ENCODE data around the gene HDAC9. TPM values are rescaled to one million over a fixed set of nuclear protein-coding genes. Genes with fewer than 3 reads are reported as not detected.

Gene HDAC9
- total RNA-seq, 1 donor from 2014 or later: 28.6 TPM

DNA sequence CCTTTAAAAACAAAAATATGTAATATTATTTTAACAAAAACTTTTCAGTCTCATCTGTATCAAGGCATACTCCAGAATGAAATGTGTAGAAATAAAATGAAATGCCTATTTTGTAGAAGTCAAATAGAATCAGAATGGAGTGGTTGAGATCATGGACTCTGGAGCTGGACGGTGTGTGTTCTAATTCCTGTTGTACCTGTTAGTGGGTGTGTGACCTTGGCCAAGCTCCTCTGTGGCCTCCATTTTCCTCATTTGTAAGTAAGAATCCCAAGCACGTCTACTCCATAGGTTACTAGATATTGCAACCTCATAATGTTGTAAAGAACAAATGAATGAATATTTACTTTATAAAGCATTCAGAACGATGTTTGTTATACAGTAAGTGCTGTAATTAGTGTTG is 74.9 kb downstream of the HDAC9 start:
- Histone ChIP-seq H3K4me2 (no peak overlapping the region), H3K4me1 (no peaks in the 10 kb centered on the region), H3F3A (ENCODE audit: low read depth) (no peaks in the 10 kb centered on the region), H3K27me3 (no peaks in the 10 kb centered on the region), H2AFZ (replicated peaks) (no peak overlapping the region), H3K9ac (no peak overlapping the region), H3K79me2 (ENCODE audit: low read depth) (no peaks in the 10 kb centered on the region), H3K27ac (no peak overlapping the region), H3K36me3 (no peaks in the 10 kb centered on the region), H3K4me3 (no peak overlapping the region), H3K9me3 (ENCODE audit: low read depth) (no peaks in the 10 kb centered on the region), H4K20me1 (ENCODE audit: low read depth) (no peaks in the 10 kb centered on the region)
- Mint-ChIP-seq H3K27me3 (ENCODE audit: insufficient read depth, low read depth) (no peaks in the 10 kb centered on the region), H3K4me1 (no peaks in the 10 kb centered on the region), H3K36me3 (no peaks in the 10 kb centered on the region), H3K4me3 (no peak overlapping the region), H3K27ac (no peak overlapping the region), H3K9me3 (no peaks in the 10 kb centered on the region)
- TF ChIP-seq, protein P1, sequence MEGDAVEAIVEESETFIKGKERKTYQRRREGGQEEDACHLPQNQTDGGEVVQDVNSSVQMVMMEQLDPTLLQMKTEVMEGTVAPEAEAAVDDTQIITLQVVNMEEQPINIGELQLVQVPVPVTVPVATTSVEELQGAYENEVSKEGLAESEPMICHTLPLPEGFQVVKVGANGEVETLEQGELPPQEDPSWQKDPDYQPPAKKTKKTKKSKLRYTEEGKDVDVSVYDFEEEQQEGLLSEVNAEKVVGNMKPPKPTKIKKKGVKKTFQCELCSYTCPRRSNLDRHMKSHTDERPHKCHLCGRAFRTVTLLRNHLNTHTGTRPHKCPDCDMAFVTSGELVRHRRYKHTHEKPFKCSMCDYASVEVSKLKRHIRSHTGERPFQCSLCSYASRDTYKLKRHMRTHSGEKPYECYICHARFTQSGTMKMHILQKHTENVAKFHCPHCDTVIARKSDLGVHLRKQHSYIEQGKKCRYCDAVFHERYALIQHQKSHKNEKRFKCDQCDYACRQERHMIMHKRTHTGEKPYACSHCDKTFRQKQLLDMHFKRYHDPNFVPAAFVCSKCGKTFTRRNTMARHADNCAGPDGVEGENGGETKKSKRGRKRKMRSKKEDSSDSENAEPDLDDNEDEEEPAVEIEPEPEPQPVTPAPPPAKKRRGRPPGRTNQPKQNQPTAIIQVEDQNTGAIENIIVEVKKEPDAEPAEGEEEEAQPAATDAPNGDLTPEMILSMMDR (IDR thresholded peaks at IDR 0.05): no peak
- TF ChIP-seq EZH2phosphoT487 (IDR thresholded peaks at IDR 0.05) (no peak), EZH2 (IDR thresholded peaks at IDR 0.05) (no peak)
- DNase-seq (ENCODE audit: low spot score): no peak

DNA sequence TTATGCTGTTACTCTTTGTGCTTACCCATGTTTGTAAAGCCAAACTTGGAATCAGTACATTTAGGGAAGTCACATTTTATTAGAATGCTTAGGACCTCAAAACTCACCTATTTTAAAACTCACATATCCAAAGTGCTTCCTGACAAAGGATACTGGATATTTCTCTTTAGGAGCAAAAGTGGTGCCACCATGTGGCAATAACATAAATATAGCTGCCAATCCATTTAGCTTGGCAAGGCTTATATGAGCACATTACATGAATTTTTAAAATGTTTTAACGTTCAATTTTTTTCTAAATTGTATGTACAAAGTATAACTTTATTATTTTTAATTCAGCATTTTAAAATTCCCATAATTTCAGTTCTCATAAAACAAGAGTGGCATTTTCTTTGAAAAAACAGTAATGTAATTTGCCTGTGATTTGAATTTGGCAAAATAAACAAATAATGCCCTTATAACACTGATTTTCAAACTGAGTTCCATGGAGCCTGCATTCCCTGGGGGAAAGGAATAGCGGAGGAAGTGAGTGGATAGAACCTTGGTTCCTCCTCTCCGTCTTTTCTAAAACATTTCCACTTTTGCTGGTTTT is 75.4 kb downstream of the HDAC9 start:
- H3K9me3 ChIP-seq (ENCODE audit: low read depth): no peaks in the 10 kb centered on the region
- no peak overlapping the region for H3K9ac ChIP-seq
- DNase-seq (ENCODE audit: low spot score): peak; percentile 21
- no peak overlapping the region for H2AFZ ChIP-seq (replicated peaks)
- Mint-ChIP-seq H3K4me1 (no peaks in the 10 kb centered on the region), H3K27ac (no peak overlapping the region), H3K36me3 (no peaks in the 10 kb centered on the region), H3K4me3 (no peak overlapping the region), H3K9me3 (no peaks in the 10 kb centered on the region), H3K27me3 (ENCODE audit: insufficient read depth, low read depth) (no peaks in the 10 kb centered on the region)
- no peak overlapping the region for H3K27ac ChIP-seq
- H3K4me2 ChIP-seq: no peak overlapping the region
- H3K36me3 ChIP-seq: no peaks in the 10 kb centered on the region
- H3K4me3 ChIP-seq: no peak overlapping the region
- TF ChIP-seq EZH2 (IDR thresholded peaks at IDR 0.05): no peak
- TF ChIP-seq, protein P1 (IDR thresholded peaks at IDR 0.05): peak; percentile 56
- H3K27me3 ChIP-seq: no peaks in the 10 kb centered on the region
- H3K79me2 ChIP-seq (ENCODE audit: low read depth): no peaks in the 10 kb centered on the region
- no peaks in the 10 kb centered on the region for H3F3A ChIP-seq (ENCODE audit: low read depth)
- no peaks in the 10 kb centered on the region for H3K4me1 ChIP-seq
- H4K20me1 ChIP-seq (ENCODE audit: low read depth): no peaks in the 10 kb centered on the region

DNA sequence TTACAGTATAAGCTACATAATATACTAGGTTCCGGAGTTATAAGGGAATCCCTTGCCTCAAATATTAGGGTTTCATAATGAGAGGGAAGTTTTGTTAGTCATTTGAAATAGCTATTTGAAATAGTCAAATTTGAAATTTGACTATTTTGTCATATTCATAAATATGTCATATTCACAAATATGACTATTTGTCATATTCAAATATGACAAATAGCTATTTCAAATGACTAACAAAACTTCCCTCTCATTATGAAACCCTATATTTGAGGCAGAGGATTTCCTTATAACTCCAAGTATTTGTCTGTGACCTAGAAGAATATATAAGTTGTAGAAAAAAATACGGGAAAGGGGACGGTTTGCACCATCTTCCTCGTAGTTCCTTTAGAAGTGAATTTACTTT is 76.6 kb downstream of the HDAC9 start:
- no peaks in the 10 kb centered on the region for H4K20me1 ChIP-seq (ENCODE audit: low read depth)
- TF ChIP-seq EZH2 (IDR thresholded peaks at IDR 0.05): no peak
- TF ChIP-seq, protein P1 (IDR thresholded peaks at IDR 0.05): no peak
- no peak for TF ChIP-seq EZH2phosphoT487 (IDR thresholded peaks at IDR 0.05)
- Mint-ChIP-seq H3K27me3 (ENCODE audit: insufficient read depth, low read depth) (no peaks in the 10 kb centered on the region), H3K27ac (no peak overlapping the region), H3K4me3 (no peak overlapping the region), H3K4me1 (no peaks in the 10 kb centered on the region), H3K36me3 (no peaks in the 10 kb centered on the region), H3K9me3 (no peaks in the 10 kb centered on the region)
- H2AFZ ChIP-seq (replicated peaks): no peak overlapping the region
- H3K4me2 ChIP-seq: no peak overlapping the region
- H3K27me3 ChIP-seq: no peaks in the 10 kb centered on the region
- H3K79me2 ChIP-seq (ENCODE audit: low read depth): no peaks in the 10 kb centered on the region
- H3K4me3 ChIP-seq: no peak overlapping the region
- DNase-seq (ENCODE audit: low spot score): no peak
- H3K27ac ChIP-seq: no peak overlapping the region
- H3K4me1 ChIP-seq: no peaks in the 10 kb centered on the region
- H3K9ac ChIP-seq: no peak overlapping the region
- H3K9me3 ChIP-seq (ENCODE audit: low read depth): no peaks in the 10 kb centered on the region
- H3F3A ChIP-seq (ENCODE audit: low read depth): no peaks in the 10 kb centered on the region
- H3K36me3 ChIP-seq: no peaks in the 10 kb centered on the region
